ENCODE data around the gene TTC28. TPM values are rescaled to one million over a fixed set of nuclear protein-coding genes. Genes with fewer than 3 reads are reported as not detected.

Gene TTC28
- total RNA-seq, 1 experiment from 2014 or later = 0.12 TPM

GRCh38 chr22:28419919-28420318 is 259.7 kb downstream of the TTC28 start:
- no peaks in the 10 kb centered on the region for H3K9me2 ChIP-seq (ENCODE audit: insufficient read depth)
- TF ChIP-seq FOSL1 (IDR thresholded peaks at IDR 0.05; ENCODE audit: low read depth) (no peak), JUND (IDR thresholded peaks at IDR 0.05) (no peak), SIN3A (IDR thresholded peaks at IDR 0.05; ENCODE audit: low read depth) (no peak), TCF7L2 (IDR thresholded peaks at IDR 0.05; ENCODE audit: borderline replicate concordance, extremely low read depth, insufficient read depth, insufficient read length) (no peak), ZNF274 (IDR thresholded peaks at IDR 0.05; ENCODE audit: low read depth, low read length) (no peak), SRF (IDR thresholded peaks at IDR 0.05; ENCODE audit: low read depth) (no peak), SP1 (IDR thresholded peaks at IDR 0.05; ENCODE audit: low read depth) (no peak)
- H3K9ac ChIP-seq (ENCODE audit: low read length) = no peak overlapping the region
- no peaks in the 10 kb centered on the region for H3K9me3 ChIP-seq (ENCODE audit: control insufficient read depth in 1 of 2, insufficient read depth in 1 of 2, low read depth in 1 of 2, low read length in 2 of 2)
- no peak for ATAC-seq
- H4K20me1 ChIP-seq (ENCODE audit: insufficient read depth) = no peaks in the 10 kb centered on the region
- intact Hi-C loops (cut with micrococcal nuclease) = no loop called here
- H3K36me3 ChIP-seq (ENCODE audit: control insufficient read depth in 1 of 2, insufficient read depth in 2 of 2, low read length in 2 of 2) = no peaks in the 10 kb centered on the region; a peak in 1 of 4 replicates
- H3K4me1 ChIP-seq (ENCODE audit: control insufficient read depth in 1 of 2, insufficient read depth in 2 of 2, low read length in 2 of 2) = no peaks in the 10 kb centered on the region
- H3K27ac ChIP-seq (ENCODE audit: low read depth, low read length) = no peak overlapping the region
- RAD21 ChIA-PET (ENCODE audit: low non-redundant PET in 1 of 2, low total read pairs in 2 of 2, uncharacterized antibody in 2 of 2, unreplicated experiment in 2 of 2) = no interaction called here
- POLR2A ChIA-PET = no interaction called here
- no TSS peak for BruUV-seq (replicated peaks)
- H3K4me2 ChIP-seq (ENCODE audit: low read length) = no peak overlapping the region
- H3K27me3 ChIP-seq (ENCODE audit: insufficient read depth, low read length) = peaks cover 72% of the 10 kb centered on the region
- no peak overlapping the region for H3K4me3 ChIP-seq (replicated peaks in 1 of 2; ENCODE audit: low read depth in 1 of 2, low read length in 2 of 2)
- H3K79me2 ChIP-seq (ENCODE audit: insufficient read depth, low read length) = no peaks in the 10 kb centered on the region
- no peak overlapping the region for H2AFZ ChIP-seq (ENCODE audit: low read depth, low read length, poor library complexity, severe bottlenecking)
- no peak for DNase-seq (ENCODE audit: low read depth, low spot score)
- CTCF ChIA-PET = no interaction called here

DNA sequence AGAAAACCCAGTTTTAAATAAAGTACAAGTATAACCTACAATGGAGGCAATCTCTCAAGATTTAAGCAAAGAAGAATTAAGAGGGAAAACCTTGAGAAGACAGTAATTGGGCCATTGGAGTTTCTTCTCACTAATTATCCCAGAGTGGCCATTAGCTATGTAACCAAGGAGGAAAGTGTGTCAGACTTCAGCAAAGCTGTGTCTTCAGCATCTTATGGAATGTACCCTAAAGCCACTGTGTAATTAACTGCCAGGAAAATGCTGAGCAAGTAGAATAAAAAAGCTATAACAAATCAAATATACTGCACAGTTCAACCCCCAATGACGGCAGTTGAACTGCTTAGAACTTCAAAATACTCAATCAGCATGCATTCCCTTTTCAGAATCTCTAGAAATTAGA is 261.6 kb downstream of the TTC28 start:
- RAD21 ChIA-PET (ENCODE audit: low non-redundant PET in 1 of 2, low total read pairs in 2 of 2, uncharacterized antibody in 2 of 2, unreplicated experiment in 2 of 2) = no interaction called here
- Histone ChIP-seq H3K9me3 (ENCODE audit: control insufficient read depth in 1 of 2, insufficient read depth in 1 of 2, low read depth in 1 of 2, low read length in 2 of 2) (no peaks in the 10 kb centered on the region), H3K4me2 (ENCODE audit: low read length) (no peak overlapping the region), H3K9me2 (ENCODE audit: insufficient read depth) (no peaks in the 10 kb centered on the region), H3K36me3 (ENCODE audit: control insufficient read depth in 1 of 2, insufficient read depth in 2 of 2, low read length in 2 of 2) (no peaks in the 10 kb centered on the region; a peak in 1 of 4 replicates), H4K20me1 (ENCODE audit: insufficient read depth) (no peaks in the 10 kb centered on the region), H2AFZ (ENCODE audit: low read depth, low read length, poor library complexity, severe bottlenecking) (no peak overlapping the region), H3K27ac (ENCODE audit: low read depth, low read length) (no peak overlapping the region), H3K4me3 (replicated peaks in 1 of 2; ENCODE audit: low read depth in 1 of 2, low read length in 2 of 2) (no peak overlapping the region), H3K79me2 (ENCODE audit: insufficient read depth, low read length) (no peaks in the 10 kb centered on the region), H3K27me3 (ENCODE audit: insufficient read depth, low read length) (peaks cover 76% of the 10 kb centered on the region), H3K9ac (ENCODE audit: low read length) (no peak overlapping the region), H3K4me1 (ENCODE audit: control insufficient read depth in 1 of 2, insufficient read depth in 2 of 2, low read length in 2 of 2) (no peaks in the 10 kb centered on the region)
- DNase-seq (ENCODE audit: low read depth, low spot score) (no peak), ATAC-seq (no peak)
- BruUV-seq (replicated peaks) = no TSS peak
- intact Hi-C loops (cut with micrococcal nuclease) = no loop called here
- POLR2A ChIA-PET = no interaction called here
- CTCF ChIA-PET = no interaction called here
- TF ChIP-seq POLR2AphosphoS5 (IDR thresholded peaks at IDR 0.05; ENCODE audit: low read depth, low read length) = no peak
- TF ChIP-seq ZNF274 (IDR thresholded peaks at IDR 0.05; ENCODE audit: low read depth, low read length) = no peak
- TF ChIP-seq ZFX (IDR thresholded peaks at IDR 0.05) = no peak
- no peak for TF ChIP-seq JUND (IDR thresholded peaks at IDR 0.05)
- TF ChIP-seq SRF (IDR thresholded peaks at IDR 0.05; ENCODE audit: low read depth) = no peak
- no peak for TF ChIP-seq CBX3 (IDR thresholded peaks at IDR 0.05; ENCODE audit: low read depth)
- no peak for TF ChIP-seq ELF1 (IDR thresholded peaks at IDR 0.05; ENCODE audit: borderline replicate concordance, low read depth)
- no peak for TF ChIP-seq SP1 (IDR thresholded peaks at IDR 0.05; ENCODE audit: low read depth)
- TF ChIP-seq CEBPB (IDR thresholded peaks at IDR 0.05; ENCODE audit: low read depth) = no peak
- TF ChIP-seq FOSL1 (IDR thresholded peaks at IDR 0.05; ENCODE audit: low read depth) = no peak
- TF ChIP-seq, protein P1, sequence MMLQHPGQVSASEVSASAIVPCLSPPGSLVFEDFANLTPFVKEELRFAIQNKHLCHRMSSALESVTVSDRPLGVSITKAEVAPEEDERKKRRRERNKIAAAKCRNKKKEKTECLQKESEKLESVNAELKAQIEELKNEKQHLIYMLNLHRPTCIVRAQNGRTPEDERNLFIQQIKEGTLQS (IDR thresholded peaks at IDR 0.05) = no peak
- no peak for TF ChIP-seq RAD21 (IDR thresholded peaks at IDR 0.05; ENCODE audit: low read depth)
- TF ChIP-seq, protein P2, sequence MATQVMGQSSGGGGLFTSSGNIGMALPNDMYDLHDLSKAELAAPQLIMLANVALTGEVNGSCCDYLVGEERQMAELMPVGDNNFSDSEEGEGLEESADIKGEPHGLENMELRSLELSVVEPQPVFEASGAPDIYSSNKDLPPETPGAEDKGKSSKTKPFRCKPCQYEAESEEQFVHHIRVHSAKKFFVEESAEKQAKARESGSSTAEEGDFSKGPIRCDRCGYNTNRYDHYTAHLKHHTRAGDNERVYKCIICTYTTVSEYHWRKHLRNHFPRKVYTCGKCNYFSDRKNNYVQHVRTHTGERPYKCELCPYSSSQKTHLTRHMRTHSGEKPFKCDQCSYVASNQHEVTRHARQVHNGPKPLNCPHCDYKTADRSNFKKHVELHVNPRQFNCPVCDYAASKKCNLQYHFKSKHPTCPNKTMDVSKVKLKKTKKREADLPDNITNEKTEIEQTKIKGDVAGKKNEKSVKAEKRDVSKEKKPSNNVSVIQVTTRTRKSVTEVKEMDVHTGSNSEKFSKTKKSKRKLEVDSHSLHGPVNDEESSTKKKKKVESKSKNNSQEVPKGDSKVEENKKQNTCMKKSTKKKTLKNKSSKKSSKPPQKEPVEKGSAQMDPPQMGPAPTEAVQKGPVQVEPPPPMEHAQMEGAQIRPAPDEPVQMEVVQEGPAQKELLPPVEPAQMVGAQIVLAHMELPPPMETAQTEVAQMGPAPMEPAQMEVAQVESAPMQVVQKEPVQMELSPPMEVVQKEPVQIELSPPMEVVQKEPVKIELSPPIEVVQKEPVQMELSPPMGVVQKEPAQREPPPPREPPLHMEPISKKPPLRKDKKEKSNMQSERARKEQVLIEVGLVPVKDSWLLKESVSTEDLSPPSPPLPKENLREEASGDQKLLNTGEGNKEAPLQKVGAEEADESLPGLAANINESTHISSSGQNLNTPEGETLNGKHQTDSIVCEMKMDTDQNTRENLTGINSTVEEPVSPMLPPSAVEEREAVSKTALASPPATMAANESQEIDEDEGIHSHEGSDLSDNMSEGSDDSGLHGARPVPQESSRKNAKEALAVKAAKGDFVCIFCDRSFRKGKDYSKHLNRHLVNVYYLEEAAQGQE (IDR thresholded peaks at IDR 0.05; ENCODE audit: low read depth) = no peak
- TF ChIP-seq TCF7L2 (IDR thresholded peaks at IDR 0.05; ENCODE audit: borderline replicate concordance, extremely low read depth, insufficient read depth, insufficient read length) = no peak
- TF ChIP-seq EZH2 (IDR thresholded peaks at IDR 0.05) = no peak
- TF ChIP-seq, protein P3, sequence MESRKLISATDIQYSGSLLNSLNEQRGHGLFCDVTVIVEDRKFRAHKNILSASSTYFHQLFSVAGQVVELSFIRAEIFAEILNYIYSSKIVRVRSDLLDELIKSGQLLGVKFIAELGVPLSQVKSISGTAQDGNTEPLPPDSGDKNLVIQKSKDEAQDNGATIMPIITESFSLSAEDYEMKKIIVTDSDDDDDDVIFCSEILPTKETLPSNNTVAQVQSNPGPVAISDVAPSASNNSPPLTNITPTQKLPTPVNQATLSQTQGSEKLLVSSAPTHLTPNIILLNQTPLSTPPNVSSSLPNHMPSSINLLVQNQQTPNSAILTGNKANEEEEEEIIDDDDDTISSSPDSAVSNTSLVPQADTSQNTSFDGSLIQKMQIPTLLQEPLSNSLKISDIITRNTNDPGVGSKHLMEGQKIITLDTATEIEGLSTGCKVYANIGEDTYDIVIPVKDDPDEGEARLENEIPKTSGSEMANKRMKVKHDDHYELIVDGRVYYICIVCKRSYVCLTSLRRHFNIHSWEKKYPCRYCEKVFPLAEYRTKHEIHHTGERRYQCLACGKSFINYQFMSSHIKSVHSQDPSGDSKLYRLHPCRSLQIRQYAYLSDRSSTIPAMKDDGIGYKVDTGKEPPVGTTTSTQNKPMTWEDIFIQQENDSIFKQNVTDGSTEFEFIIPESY (IDR thresholded peaks at IDR 0.05; ENCODE audit: extremely low read depth, insufficient replicate concordance, low read length) = no peak
